Posterior vena cava (tissue), 2 donors: ENCODE data around the gene MGST3. TPM values are rescaled to one million over a fixed set of nuclear protein-coding genes. Genes with fewer than 3 reads are reported as not detected.
"Not testable (repeated sequence)": the region's sequence is repeated elsewhere in the genome, so short reads cannot be mapped to it uniquely, and the experiment has no call there.

ENCODE experiments used
- DNase-seq: peaks from one replicate; pipeline ENCODE4 v3.0.0-alpha.2; 2020; ENCODE audit warnings: low spot score
- intact Hi-C, 2 donors: fragments of 100-400 bp; cut with DNase I; formaldehyde crosslinking; loops; one replicate each; pipeline versions ENCODE4 v1.14.1 to v1.14.2; 2022 to 2023
- total RNA-seq, 2 donors: library from RNA; stranded (reverse); fragmentation: NEBNext Ultra II Directional; extraction: Animal tissue kit (Norgen Biotek cat#: 25700); gene quantifications; one replicate each; pipeline ENCODE4 v1.2.1, GENCODE V29; 2021
- donor health status: DM: yes; HTN: yes; CAD: no.
- donor health status: DM: yes; HTN: yes; CAD: no.

MGST3 gene
- total RNA-seq, 2 donors from 2014 or later: 193 to 230 TPM

GRCh38 chr1:165644064-165644735 is 13.2 kb downstream of the MGST3 start:
- no peak for DNase-seq
- intact Hi-C loops: loop anchor here in 1 of 2 donors (10.0 kb wide), 1 partner anchor 101 kb away; no protein-coding TSS in a partner anchor

- DNase-seq: no peak
- intact Hi-C loops: loop anchor here in 1 of 2 donors (5.0 to 10.0 kb wide), 2 partner anchors 99 to 1361 kb away; no protein-coding TSS in a partner anchor
Observed at GRCh38 chr1:165645654-165646366, 14.8 kb downstream of the MGST3 start.

GRCh38 chr1:165647517-165647916 is 16.5 kb downstream of the MGST3 start:
- intact Hi-C loops: loop anchor here in 1 of 2 donors (5.0 to 10.0 kb wide), 2 partner anchors 97 to 1360 kb away; no protein-coding TSS in a partner anchor
- no peak for DNase-seq

DNA sequence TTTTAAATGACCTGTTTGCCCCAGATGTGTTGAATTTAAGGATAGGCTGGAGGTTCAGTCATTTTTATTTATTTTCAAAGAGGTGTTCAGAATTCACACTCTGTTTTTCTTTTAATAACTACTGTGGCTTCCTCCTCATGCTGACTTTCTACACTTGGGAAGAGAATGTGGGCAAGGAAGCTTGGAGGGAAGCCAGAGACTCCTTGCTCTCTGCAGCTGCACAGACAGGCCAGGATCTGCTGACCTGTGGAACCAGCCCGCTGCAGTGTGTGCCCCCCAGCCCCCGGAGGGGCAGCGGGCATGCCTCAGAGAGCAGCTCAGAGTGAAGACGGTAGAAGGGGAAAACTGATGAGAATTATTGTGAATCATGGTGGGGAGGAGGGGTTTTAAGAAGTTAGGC is 16.9 kb downstream of the MGST3 start:
- intact Hi-C loops: loop anchor here in 1 of 2 donors (5.0 to 10.0 kb wide), 2 partner anchors 97 to 1359 kb away; no protein-coding TSS in a partner anchor
- no peak for DNase-seq

DNA sequence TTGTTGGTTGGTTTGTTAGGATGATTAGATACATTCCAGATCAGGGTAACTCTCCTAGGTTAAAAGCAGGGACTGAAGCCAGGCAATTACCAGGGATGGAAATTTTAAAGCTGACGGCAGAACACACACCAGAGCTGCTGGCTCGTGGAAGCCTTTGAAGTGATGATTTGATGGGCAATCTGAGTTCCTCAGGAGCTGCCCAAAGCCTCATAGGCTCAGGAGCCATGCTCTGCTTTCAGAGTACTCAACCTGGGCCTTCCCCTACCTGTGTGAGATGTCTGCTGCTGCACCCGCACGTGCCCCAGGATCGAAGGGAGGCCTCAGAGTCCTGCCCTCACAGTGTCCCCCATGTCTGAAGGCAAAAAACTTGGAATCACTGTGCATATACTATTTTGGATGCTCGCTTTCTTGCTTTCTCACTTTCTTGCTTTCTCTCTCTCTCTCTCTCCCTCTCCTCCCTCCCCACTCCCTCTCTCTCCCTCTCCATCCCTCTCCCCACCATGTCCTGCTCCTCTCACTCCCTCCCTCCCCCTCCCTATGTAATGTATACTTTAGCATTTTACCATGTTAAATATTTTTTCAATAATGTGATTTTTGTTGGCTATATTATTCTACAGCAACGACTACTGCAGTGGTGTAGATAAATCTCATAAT is 18.0 kb downstream of the MGST3 start:
- intact Hi-C loops: loop anchor here in 1 of 2 donors (5.0 to 10.0 kb wide), 2 partner anchors 96 to 1358 kb away; no protein-coding TSS in a partner anchor
- DNase-seq: no peak

- DNase-seq: no peak
- intact Hi-C loops: no loop called here
Observed at GRCh38 chr1:165650981-165651625, 20.1 kb downstream of the MGST3 start.

DNA sequence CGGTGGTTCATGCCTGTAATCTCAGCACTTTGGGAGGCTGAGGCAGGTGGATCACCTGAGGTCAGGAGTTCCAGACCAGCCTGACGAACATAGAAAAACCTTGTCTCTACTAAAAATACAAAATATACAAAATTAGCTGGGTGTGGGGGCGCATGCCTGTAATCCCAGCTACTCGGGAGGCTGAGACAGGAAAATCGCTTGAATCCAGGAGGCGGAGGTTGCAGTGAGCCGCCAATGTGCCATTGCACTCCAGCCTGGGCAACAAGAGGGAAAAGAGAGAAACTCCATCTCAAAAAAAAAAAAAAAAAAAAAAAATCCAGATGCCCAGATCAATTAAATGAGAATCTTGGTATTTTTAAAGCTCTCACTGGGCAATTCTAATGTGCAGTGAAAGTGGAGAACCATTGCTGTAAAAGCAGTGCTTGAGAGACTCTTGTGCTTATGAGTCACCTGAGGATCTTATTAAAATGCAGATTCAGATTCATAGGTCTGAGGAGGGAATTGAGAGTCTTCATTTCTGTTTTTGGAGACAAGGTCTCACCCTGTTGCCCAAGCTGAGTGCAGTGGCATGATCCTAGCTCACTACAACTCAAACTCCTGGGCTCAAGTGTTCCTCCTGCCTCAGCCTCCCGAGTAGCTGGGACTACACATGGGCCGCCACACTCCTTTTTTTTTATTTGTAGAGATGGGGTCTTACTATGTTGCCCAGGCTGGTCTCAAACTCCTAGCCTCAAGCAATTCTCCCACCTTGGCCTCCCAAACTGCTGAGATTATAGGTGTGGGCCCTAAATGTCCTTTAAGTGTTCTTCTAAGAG is 27.9 kb downstream of the MGST3 start:
- DNase-seq, intact Hi-C loops: not testable (repeated sequence)

DNA sequence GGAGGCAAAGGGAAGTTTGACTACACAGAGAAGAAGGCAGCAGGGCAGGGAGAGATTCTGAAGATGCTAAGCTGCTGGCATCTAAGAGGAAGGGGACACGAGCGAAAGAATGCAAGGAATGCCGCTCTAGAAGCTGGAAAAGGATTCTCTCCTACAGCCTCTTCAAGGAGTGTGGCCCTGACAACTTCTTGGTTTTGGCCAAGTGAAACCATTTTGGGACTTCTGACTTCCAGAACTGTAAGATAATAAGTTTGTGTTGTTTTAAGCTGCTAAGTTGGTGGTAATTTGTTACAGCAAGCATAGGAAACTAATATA is 28.5 kb downstream of the MGST3 start:
- intact Hi-C loops: no loop called here

DNA sequence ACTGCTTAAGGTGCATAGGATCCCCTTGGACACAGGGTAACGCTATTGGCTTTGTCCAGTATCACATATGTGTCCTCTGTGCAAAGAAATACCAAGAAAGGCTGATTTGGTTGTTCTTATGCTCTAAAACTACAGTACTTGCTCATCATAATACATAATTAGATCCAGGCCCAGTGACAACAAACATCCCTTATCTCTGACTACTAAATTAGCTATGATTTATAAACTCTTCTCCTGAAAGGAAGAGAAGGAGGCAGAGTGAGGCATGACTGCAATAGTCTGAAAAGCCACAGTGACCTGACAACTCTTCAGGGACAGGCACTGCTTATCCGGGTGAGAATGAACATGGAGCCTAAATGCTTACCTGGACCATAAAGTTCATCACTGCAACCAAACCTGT is 30.7 kb downstream of the MGST3 start:
- intact Hi-C loops: no loop called here
- DNase-seq: no peak

More for the DNA sequence above, 28.5 kb downstream of the MGST3 start:
- DNase-seq: no peak

GRCh38 chr1:165662186-165662585 is 31.2 kb downstream of the MGST3 start:
- intact Hi-C loops: no loop called here
- DNase-seq: no peak

GRCh38 chr1:165666152-165666825 is 35.3 kb downstream of the MGST3 start:
- DNase-seq: no peak
- intact Hi-C loops: no loop called here

- DNase-seq: no peak
- intact Hi-C loops: no loop called here
Observed at GRCh38 chr1:165668184-165668583, 37.1 kb downstream of the MGST3 start.

DNA sequence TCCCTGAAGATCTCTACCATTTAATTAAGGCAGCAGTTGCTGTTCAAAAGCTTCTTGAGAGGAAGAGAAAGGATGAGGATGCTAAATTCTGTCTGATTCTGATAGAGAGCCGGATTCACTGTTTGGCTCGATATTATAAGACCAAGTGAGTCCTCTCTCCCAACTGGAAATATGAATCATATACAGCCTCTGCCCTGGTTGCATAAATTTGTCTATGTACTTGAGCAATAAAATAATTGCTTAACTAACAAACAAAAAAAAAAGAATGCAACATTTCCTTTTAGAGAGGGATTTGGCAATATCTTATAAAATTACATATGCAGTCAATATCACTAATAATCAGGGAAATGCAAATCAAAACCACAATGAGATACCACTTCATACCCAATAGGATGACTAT is 40.5 kb downstream of the MGST3 start:
- no peak for DNase-seq
- intact Hi-C loops: no loop called here

- no peak for DNase-seq
- intact Hi-C loops: no loop called here
Observed at GRCh38 chr1:165674599-165674998, 43.6 kb downstream of the MGST3 start.

GRCh38 chr1:165675794-165676193 is 44.8 kb downstream of the MGST3 start:
- intact Hi-C loops: no loop called here
- no peak for DNase-seq

- no peak for DNase-seq
- intact Hi-C loops: no loop called here
Observed at GRCh38 chr1:165678509-165678908, 47.5 kb downstream of the MGST3 start.

DNA sequence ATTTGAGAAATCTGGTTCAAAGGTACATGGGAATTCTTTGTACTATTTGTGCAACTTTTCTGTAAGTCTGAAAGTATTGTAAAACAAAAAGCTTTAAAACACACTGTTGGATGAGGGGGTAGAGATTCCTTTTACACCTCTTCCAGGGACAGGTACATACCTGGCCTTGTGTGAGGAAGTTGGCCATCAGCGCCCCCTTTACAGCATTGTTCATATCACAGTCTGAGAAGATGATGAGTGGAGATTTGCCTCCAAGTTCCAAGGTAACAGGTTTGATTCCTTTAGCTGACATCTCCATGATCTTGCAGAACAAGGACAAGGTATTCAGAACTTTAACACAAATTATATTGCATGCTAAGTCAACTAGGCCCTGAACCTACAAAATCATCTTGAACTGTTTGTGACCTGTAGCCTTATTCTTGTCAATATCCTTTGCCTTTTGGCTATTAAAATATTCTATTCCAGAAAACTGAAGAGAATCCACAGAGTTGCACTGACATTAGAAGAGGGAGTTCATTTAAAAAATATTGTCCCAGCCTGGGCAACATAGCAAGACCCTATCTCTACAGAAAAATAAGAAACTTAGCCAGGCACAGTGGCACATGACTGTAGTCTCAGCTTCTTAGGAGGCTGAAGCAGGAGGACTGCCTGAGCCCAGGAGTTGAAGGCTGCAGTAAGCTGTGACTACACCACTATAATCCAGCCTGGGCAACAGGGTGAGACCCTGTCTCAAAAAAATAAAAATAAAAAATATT is 48.4 kb downstream of the MGST3 start:
- intact Hi-C loops: no loop called here
- no peak for DNase-seq

GRCh38 chr1:165680303-165680702 is 49.3 kb downstream of the MGST3 start:
- intact Hi-C loops: no loop called here
- no peak for DNase-seq
